Astrocyte of the spinal cord (primary cell): Measurements from ENCODE around the gene NAT9.

Source experiments
- DNase-seq: peaks from one replicate; pipeline ENCODE4 v3.0.0; 2011; ENCODE audit warnings: low read depth, low spot score
- H3K4me3 ChIP-seq: 2 replicates; pipeline ENCODE4 v1.5.1; 2011; ENCODE audit warnings: low read depth, mild to moderate bottlenecking, low read length, moderate library complexity
- CTCF ChIP-seq: IDR thresholded peaks from 2 replicates; pipeline ENCODE4 v1.5.1; 2012; ENCODE audit warnings: low read depth, mild to moderate bottlenecking, low read length, inconsistent platforms
- in situ Hi-C: cut with HindIII; loops from 2 replicates; pipeline ENCODE4 v1.10.0; 2017; ENCODE audit warnings: low sequenced_read_pairs

The NAT9 gene

GRCh38 chr17:74728702-74729075, 47.5 kb downstream of the NAT9 start:
- H3K4me3 ChIP-seq, result no peak overlapping the region
- in situ Hi-C loops, result no loop called here
- TF ChIP-seq CTCF, result no peak
- no peak for DNase-seq

- TF ChIP-seq CTCF, result no peak
- in situ Hi-C loops, result no loop called here
- no peak overlapping the region for H3K4me3 ChIP-seq
- DNase-seq, result no peak
Measured at GRCh38 chr17:74728033-74728701, 48.0 kb downstream of the NAT9 start.

GRCh38 chr17:74725111-74725510, 51.0 kb downstream of the NAT9 start:
- TF ChIP-seq CTCF, result no peak
- in situ Hi-C loops, result no loop called here
- no peak overlapping the region for H3K4me3 ChIP-seq
- DNase-seq, result no peak

- in situ Hi-C loops, result no loop called here
- TF ChIP-seq CTCF, result no peak
Measured at GRCh38 chr17:74723891-74724290, 52.3 kb downstream of the NAT9 start.

GRCh38 chr17:74722782-74723181, 53.4 kb downstream of the NAT9 start:
- H3K4me3 ChIP-seq, result no peak overlapping the region
- no peak for DNase-seq
- in situ Hi-C loops, result no loop called here
- no peak for TF ChIP-seq CTCF

More at GRCh38 chr17:74723891-74724290, 52.3 kb downstream of the NAT9 start:
- no peak for DNase-seq
- no peak overlapping the region for H3K4me3 ChIP-seq
